Daoy (cell line): ENCODE data around the gene ZNF683. TPM values are rescaled to one million over a fixed set of nuclear protein-coding genes. Genes with fewer than 3 reads are reported as not detected.

Experiments used
- total RNA-seq: library from RNA; depleted of rRNA; stranded (reverse); fragments of >200 nt; shearing (Covaris generic); gene quantifications from 2 replicates; pipeline ENCODE4 v1.2.3, GENCODE V29; 2014; rRNA removed

Gene ZNF683
- total RNA-seq, 1 experiment from 2014 or later, result not detected

Other genes starting within 250 kb of the ZNF683 start
- gene FAM110D, start 213.7 kb downstream of the ZNF683 start, total RNA-seq, result 0.51 TPM in 1 of 2 replicates, not detected in the other
- gene C1orf232, start 203.8 kb downstream of the ZNF683 start, total RNA-seq, result not detected in 2 replicates
- gene ZNF593, start 202.8 kb downstream of the ZNF683 start, total RNA-seq, result 14.5 and 39.7 TPM in 2 replicates
- not detected in 2 replicates for gene ZNF593OS, start 200.9 kb downstream of the ZNF683 start, total RNA-seq
- 1.3 TPM in 2 replicates for gene CNKSR1, start 195.3 kb downstream of the ZNF683 start, total RNA-seq
- gene CATSPER4, start 182.1 kb downstream of the ZNF683 start, total RNA-seq, result not detected in 2 replicates
- gene CEP85, start 138.6 kb downstream of the ZNF683 start, total RNA-seq, result 27.4 and 34.5 TPM in 2 replicates
- gene SH3BGRL3, start 92.7 kb downstream of the ZNF683 start, total RNA-seq, result 50.6 and 66.8 TPM in 2 replicates
- gene UBXN11, start 66.1 kb downstream of the ZNF683 start, total RNA-seq, result 6.0 and 9.0 TPM in 2 replicates
- gene CD52, start 54.8 kb downstream of the ZNF683 start, total RNA-seq, result not detected in 2 replicates
- 0.34 and 0.51 TPM in 2 replicates for gene CRYBG2, start 18.6 kb downstream of the ZNF683 start, total RNA-seq
- gene LIN28A, start 38.1 kb upstream of the ZNF683 start, total RNA-seq, result 0.86 TPM in 1 of 2 replicates, not detected in the other
- 44.9 and 55.4 TPM in 2 replicates for gene DHDDS, start 59.6 kb upstream of the ZNF683 start, total RNA-seq
- gene HMGN2, start 99.7 kb upstream of the ZNF683 start, total RNA-seq, result 662 and 765 TPM in 2 replicates
- 30.4 and 35.7 TPM in 2 replicates for gene RPS6KA1, start 157.0 kb upstream of the ZNF683 start, total RNA-seq